Cardiac fibroblast (primary cell): ENCODE data around the gene ATP5F1E.
A peak's percentile ranks its signal among the peaks of the same experiment; 100 is the strongest.

Experiments used
- DNase-seq, 2 donors: peaks; one replicate each; pipeline versions ENCODE4 v3.0.0 to v3.0.0-alpha.2; 2010; ENCODE audit warnings: low read depth in 2 of 2
- H3K4me3 ChIP-seq, 2 donors: replicated peaks in 1 of 2; 1 replicate in 1 of 2; 2 replicates in 1 of 2; pipeline ENCODE4 v1.5.1; 2011; ENCODE audit warnings: low read depth in 2 of 2, low read length in 2 of 2, mild to moderate bottlenecking in 2 of 2, moderate library complexity in 1 of 2
- TF ChIP-seq, protein P1 (sequence below): IDR thresholded peaks from one replicate; pipeline ENCODE4 v1.5.1; 2011; ENCODE audit warnings: low read depth, mild to moderate bottlenecking, low read length, inconsistent platforms

Gene ATP5F1E

GRCh38 chr20:59017493-59018231, 14.5 kb downstream of the ATP5F1E start:
- TF ChIP-seq, protein P1, sequence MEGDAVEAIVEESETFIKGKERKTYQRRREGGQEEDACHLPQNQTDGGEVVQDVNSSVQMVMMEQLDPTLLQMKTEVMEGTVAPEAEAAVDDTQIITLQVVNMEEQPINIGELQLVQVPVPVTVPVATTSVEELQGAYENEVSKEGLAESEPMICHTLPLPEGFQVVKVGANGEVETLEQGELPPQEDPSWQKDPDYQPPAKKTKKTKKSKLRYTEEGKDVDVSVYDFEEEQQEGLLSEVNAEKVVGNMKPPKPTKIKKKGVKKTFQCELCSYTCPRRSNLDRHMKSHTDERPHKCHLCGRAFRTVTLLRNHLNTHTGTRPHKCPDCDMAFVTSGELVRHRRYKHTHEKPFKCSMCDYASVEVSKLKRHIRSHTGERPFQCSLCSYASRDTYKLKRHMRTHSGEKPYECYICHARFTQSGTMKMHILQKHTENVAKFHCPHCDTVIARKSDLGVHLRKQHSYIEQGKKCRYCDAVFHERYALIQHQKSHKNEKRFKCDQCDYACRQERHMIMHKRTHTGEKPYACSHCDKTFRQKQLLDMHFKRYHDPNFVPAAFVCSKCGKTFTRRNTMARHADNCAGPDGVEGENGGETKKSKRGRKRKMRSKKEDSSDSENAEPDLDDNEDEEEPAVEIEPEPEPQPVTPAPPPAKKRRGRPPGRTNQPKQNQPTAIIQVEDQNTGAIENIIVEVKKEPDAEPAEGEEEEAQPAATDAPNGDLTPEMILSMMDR: no peak
- no peak for DNase-seq
- H3K4me3 ChIP-seq: no peak overlapping the region

- H3K4me3 ChIP-seq: no peak overlapping the region
- TF ChIP-seq, protein P1: no peak
- peak in 1 of 2 donors; percentile 19 for DNase-seq
Measured at GRCh38 chr20:59016795-59017492, 15.2 kb downstream of the ATP5F1E start.

- TF ChIP-seq, protein P1: no peak
- DNase-seq: no peak
- no peak overlapping the region for H3K4me3 ChIP-seq
Measured at GRCh38 chr20:59015812-59016711, 16.1 kb downstream of the ATP5F1E start.

DNA sequence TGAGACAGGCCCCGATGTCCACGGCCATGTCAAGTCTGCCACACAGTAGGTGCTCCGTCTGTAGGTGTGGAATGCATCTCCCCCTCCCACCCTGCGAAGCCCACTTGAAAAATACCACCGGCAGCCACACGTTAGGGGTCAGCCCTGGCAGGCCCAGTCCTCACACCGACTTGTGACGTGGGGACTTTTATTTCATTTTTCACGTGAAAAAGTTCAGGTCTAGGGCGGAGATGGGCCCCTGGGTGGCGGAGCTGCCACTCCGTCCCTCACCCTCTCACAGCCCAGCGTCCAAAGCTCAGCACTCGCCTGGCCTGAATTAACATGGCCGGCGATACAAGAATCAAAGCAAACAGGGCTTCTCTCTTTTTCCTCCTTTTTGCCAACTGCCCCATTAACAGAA, 16.7 kb downstream of the ATP5F1E start:
- TF ChIP-seq, protein P1: no peak
- H3K4me3 ChIP-seq: no peak overlapping the region
- no peak for DNase-seq

DNA sequence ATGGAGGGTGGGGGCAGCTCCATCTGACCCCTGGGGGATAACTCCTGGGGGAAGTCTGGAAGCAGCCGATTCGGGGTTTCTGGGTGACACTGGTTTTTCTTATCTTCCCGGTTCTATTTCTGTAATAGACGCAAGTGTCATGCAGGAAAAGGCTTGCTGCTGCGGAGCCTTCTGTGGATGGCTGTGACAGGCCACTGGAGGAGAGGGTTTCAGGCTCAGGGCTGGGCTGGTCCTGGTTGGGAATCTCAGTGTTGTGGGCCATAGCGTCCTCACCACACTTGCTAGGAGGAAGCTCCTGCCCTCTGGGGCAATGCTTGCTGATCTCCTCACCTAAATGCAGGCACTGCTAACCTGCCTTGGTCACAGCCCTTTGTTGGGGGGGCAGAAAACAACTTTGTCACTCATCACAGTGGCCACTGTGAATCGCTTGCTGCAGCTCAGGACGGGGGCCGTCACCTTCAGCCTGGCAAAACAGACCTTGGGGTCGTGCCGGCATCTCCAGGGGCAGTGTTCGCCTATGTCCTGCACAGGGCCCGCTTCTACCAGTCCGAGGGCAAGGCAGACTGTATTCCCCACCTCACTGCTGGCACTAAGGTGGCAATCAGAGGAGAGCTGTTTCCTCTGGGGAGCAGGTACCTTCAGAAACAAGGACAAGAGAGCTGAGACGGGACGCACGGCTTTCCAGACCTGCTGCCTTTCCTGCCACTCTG, 17.3 kb downstream of the ATP5F1E start:
- no peak for DNase-seq
- no peak overlapping the region for H3K4me3 ChIP-seq
- TF ChIP-seq, protein P1: no peak

DNA sequence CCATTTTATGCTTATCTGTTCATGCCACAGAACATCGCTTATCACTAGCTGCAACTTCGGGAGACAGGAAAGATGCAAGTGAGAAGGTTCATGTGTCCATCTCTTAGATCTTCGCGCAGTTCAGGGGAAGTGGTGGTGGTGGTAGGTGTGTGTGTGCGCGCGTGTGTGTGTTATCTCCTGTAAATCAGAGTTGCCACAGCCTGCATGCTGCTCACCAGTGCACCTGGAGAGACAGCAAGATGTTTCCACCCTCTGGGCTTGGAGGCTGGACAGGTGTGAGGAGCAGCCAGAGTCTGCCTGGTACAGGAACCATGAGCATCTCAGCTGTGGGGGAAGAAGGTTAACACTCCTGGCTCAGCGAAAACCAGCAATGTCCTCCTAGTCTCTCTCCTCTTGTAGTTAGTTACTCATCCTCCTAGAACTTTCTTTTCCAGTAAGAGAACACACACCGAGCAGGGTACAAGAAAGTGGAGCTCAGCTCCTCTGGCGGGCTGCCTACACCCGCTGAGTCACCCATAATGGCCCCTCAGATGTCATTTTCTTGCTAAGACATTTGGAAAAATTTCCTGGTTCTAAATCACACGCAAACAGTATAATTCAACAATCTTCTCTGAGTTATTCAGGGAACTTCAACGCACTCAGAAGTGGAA, 18.1 kb downstream of the ATP5F1E start:
- DNase-seq: peak in 1 of 2 donors; percentile 83

More for the DNA sequence above, 18.1 kb downstream of the ATP5F1E start:
- TF ChIP-seq, protein P1: no peak
- no peak overlapping the region for H3K4me3 ChIP-seq
